RWPE1 (cell line): ENCODE measurements around the gene ITGB5.

Source experiments
- CTCF ChIA-PET: fragments of 350-600 bp; sonication (Branson Sonifier 250); formaldehyde crosslinking; extraction: SDS; loops from one replicate; lab custom pipeline; 2021; lab: Yijun Ruan, JAX
- POLR2A ChIA-PET: fragments of 400-600 bp; formaldehyde crosslinking; extraction: SDS; loops from one replicate; lab custom pipeline; 2020; ENCODE audit warnings: antibody characterized with exemption; ENCODE audit not compliant: low non-redundant PET; lab: Yijun Ruan, JAX
- DNase-seq: peaks from one replicate; pipeline ENCODE4 v3.0.0; 2012; ENCODE audit warnings: low spot score
- H3K27ac ChIP-seq: fragments of 450-650 bp; 2 replicates; pipeline ENCODE4 v1.5.1; 2017
- CTCF ChIP-seq: fragments of 450-650 bp; conservative IDR thresholded peaks from 2 replicates; pipeline ENCODE4 v1.5.1; 2017; ENCODE audit warnings: low read depth, mild to moderate bottlenecking

ITGB5 gene

GRCh38 chr3:124799676-124800075, 87.5 kb downstream of the ITGB5 start:
- ChIA-PET CTCF (no interaction called here), POLR2A (no interaction called here)
- peak overlapping the region; percentile 3; the same call in 1 of the 2 replicates for H3K27ac ChIP-seq

GRCh38 chr3:124797426-124797945, 89.7 kb downstream of the ITGB5 start:
- ChIA-PET POLR2A (no interaction called here), CTCF (interaction anchor here (1.9 kb wide), 1 partner anchor 10 kb away, joined by 6 read pairs; no protein-coding TSS in a partner anchor)
- TF ChIP-seq CTCF = no peak

More at GRCh38 chr3:124799676-124800075, 87.5 kb downstream of the ITGB5 start:
- DNase-seq = no peak
- no peak for TF ChIP-seq CTCF

GRCh38 chr3:124796477-124796876, 90.7 kb downstream of the ITGB5 start:
- ChIA-PET POLR2A (no interaction called here), CTCF (interaction anchor here (1.9 kb wide), 1 partner anchor 9 kb away, joined by 6 read pairs; no protein-coding TSS in a partner anchor)
- no peak for DNase-seq
- TF ChIP-seq CTCF = no peak
- no peak overlapping the region; the same call in 1 of the 2 replicates for H3K27ac ChIP-seq

More at GRCh38 chr3:124797426-124797945, 89.7 kb downstream of the ITGB5 start:
- H3K27ac ChIP-seq = peak overlapping the region; percentile 8
- no peak for DNase-seq

- ChIA-PET CTCF (interaction anchor here (0.6 to 1.1 kb wide), 2 partner anchors 108 to 716 kb away, joined by 3 to 4 read pairs; no protein-coding TSS in a partner anchor), POLR2A (no interaction called here)
- peak; percentile 90 for DNase-seq
- peak overlapping the region; percentile 92 for H3K27ac ChIP-seq
- no peak for TF ChIP-seq CTCF
Measured at GRCh38 chr3:124793054-124793739, 94.0 kb downstream of the ITGB5 start.

GRCh38 chr3:124792341-124793040, 94.7 kb downstream of the ITGB5 start:
- H3K27ac ChIP-seq = peak overlapping the region; percentile 92
- ChIA-PET POLR2A (no interaction called here), CTCF (interaction anchor here (0.6 to 1.0 kb wide), 2 partner anchors 109 to 715 kb away, joined by 3 to 5 read pairs; no protein-coding TSS in a partner anchor)
- no peak for TF ChIP-seq CTCF
- DNase-seq = no peak

- POLR2A ChIA-PET = no interaction called here
- no peak for TF ChIP-seq CTCF
- H3K27ac ChIP-seq = peak overlapping the region; percentile 34
- no peak for DNase-seq
- CTCF ChIA-PET = interaction anchor here (0.6 to 1.0 kb wide), 3 partner anchors 31 to 109 kb away, joined by 3 to 6 read pairs (median 5); no protein-coding TSS in a partner anchor
Measured at GRCh38 chr3:124791639-124792151, 95.5 kb downstream of the ITGB5 start.
